ENCODE data around the gene RIC3.

RIC3 gene

DNA sequence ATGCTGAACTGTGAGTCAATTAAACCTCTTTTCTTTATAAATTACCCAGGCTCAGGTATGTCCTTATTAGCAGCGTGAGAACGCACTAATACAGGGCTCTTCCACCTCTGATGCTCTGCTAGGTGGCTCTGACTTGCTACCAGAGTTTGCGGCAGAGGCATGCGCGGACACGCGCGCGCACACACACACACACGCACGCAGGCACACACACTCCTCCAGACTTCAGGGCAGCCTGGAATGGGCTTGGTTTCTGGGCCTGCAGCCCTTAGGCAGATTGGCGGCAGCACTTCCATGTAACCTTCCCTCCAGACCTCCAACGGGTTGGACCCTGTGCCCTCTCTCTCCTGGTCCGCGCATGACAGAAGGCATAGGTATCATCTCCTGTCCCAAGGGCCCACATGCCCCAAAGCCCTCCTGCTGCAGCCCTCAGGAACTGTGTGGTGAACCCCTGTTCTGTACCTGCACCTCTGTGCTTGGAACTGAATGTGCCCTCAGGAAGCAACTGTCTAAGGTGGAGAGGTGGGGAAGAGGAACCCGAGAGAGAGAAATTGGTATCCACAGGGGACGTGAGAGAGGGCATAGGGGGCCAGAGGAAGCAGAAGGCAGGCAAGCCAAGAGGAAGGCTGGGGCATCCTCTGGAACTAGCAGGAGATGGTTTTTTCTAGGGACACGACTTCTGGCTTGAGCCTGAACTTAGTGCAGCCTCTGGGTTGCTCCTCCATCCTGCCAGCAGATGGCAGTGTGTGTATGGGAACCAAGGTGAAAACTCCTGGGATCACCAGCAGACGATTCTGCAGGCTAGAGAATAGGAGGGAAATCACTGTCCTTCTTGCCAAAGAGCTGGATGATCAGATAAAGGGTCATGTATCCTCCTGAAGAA is 23.4 kb upstream of the RIC3 start:
- in situ Hi-C loops (cut with MboI; ENCODE audit: low pct_unique_long_range_greater_than_20kb, low sequenced_read_pairs, unreplicated experiment): no loop called here
- peak; percentile 84 for DNase-seq (ENCODE audit: low spot score)
- TF ChIP-seq, protein P1, sequence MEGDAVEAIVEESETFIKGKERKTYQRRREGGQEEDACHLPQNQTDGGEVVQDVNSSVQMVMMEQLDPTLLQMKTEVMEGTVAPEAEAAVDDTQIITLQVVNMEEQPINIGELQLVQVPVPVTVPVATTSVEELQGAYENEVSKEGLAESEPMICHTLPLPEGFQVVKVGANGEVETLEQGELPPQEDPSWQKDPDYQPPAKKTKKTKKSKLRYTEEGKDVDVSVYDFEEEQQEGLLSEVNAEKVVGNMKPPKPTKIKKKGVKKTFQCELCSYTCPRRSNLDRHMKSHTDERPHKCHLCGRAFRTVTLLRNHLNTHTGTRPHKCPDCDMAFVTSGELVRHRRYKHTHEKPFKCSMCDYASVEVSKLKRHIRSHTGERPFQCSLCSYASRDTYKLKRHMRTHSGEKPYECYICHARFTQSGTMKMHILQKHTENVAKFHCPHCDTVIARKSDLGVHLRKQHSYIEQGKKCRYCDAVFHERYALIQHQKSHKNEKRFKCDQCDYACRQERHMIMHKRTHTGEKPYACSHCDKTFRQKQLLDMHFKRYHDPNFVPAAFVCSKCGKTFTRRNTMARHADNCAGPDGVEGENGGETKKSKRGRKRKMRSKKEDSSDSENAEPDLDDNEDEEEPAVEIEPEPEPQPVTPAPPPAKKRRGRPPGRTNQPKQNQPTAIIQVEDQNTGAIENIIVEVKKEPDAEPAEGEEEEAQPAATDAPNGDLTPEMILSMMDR (IDR thresholded peaks at IDR 0.05; ENCODE audit: extremely low read depth, insufficient read depth, missing control alignments): peak; percentile 89

DNA sequence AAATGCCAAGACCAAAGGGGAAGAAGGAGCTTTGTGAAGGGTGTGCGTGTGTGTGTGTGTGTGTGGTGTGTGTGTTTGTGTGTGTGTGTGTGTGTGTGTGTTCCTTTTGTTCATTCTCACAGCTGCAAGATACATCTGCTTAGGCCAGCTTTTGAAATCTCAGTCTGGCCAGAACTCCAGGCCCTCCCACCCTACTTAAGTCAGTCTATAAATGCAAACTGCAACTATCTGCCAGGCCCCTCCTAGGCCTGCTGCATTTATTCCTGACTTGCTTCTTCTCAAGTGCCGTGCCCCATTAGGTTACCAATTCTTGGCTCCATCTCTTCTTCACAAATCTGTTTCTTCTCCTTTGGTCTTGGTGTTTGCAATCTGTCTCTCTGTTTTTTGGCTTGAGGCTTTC is 21.6 kb upstream of the RIC3 start:
- in situ Hi-C loops (cut with MboI; ENCODE audit: low pct_unique_long_range_greater_than_20kb, low sequenced_read_pairs, unreplicated experiment): no loop called here
- TF ChIP-seq, protein P1 (IDR thresholded peaks at IDR 0.05; ENCODE audit: extremely low read depth, insufficient read depth, missing control alignments): no peak
- no peak for DNase-seq (ENCODE audit: low spot score)

DNA sequence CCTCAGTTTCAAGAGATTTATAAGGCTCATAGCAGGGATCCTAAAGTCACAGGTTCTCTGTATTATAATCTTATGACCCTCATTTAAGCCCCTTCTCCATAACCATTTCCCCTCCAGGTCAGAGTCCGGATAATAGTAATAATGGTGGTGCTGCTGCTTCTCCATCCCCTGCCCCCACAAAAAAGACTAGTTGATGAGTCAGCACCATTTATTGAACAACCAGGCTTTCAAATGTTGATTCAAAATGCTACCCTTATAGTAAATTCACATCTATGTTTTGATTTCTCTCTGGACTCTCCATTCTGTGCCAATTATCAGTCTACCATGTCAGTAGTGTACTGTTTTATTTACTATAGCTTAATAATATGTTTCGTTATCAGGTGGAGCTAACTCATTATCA is 17.6 kb upstream of the RIC3 start:
- DNase-seq (ENCODE audit: low spot score): no peak
- in situ Hi-C loops (cut with MboI; ENCODE audit: low pct_unique_long_range_greater_than_20kb, low sequenced_read_pairs, unreplicated experiment): no loop called here

DNA sequence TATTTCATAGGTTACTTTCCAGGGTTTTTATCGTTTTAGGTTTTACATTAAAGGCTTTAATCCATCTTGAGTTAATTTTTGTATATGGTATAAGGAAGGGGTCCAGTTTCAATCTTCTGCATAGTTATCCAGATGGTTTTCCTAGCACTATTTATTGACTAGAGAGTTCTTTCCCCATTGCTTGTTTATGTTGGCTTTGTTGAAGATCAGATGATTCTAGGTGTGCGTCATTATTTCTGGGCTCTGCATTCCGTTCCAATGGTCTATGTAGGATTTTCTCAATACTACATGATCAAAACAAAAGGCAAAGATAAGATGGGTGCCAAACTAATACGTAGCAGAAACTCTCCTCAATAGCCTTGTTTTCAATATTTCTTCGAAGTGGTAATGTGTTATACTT is 14.3 kb upstream of the RIC3 start:
- in situ Hi-C loops (cut with MboI; ENCODE audit: low pct_unique_long_range_greater_than_20kb, low sequenced_read_pairs, unreplicated experiment): no loop called here
- DNase-seq (ENCODE audit: low spot score): no peak
- TF ChIP-seq, protein P1 (IDR thresholded peaks at IDR 0.05; ENCODE audit: extremely low read depth, insufficient read depth, missing control alignments): no peak

More for the DNA sequence above, 17.6 kb upstream of the RIC3 start:
- TF ChIP-seq, protein P1 (IDR thresholded peaks at IDR 0.05; ENCODE audit: extremely low read depth, insufficient read depth, missing control alignments): no peak

DNA sequence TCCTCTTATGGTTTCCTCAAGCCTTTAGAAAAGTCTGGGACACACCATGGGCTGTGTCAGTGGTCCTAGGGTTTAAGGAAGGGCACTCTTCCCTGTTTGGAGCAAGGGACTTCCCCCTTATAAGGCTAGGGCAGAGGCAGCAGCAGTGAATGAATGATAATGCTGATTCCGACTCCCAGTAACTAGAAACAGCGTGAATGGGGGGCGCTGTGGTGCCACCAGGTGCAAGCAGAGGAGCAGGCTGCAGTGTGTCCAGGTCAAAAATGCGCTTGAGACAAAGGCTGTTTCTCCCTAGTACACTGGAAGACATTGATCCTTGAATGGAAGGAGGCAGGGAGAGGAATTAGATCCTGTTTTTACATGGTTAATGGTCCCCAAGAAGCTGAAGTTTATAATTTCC is 11.6 kb upstream of the RIC3 start:
- no peak for DNase-seq (ENCODE audit: low spot score)
- TF ChIP-seq, protein P1 (IDR thresholded peaks at IDR 0.05; ENCODE audit: extremely low read depth, insufficient read depth, missing control alignments): no peak
- in situ Hi-C loops (cut with MboI; ENCODE audit: low pct_unique_long_range_greater_than_20kb, low sequenced_read_pairs, unreplicated experiment): no loop called here

DNA sequence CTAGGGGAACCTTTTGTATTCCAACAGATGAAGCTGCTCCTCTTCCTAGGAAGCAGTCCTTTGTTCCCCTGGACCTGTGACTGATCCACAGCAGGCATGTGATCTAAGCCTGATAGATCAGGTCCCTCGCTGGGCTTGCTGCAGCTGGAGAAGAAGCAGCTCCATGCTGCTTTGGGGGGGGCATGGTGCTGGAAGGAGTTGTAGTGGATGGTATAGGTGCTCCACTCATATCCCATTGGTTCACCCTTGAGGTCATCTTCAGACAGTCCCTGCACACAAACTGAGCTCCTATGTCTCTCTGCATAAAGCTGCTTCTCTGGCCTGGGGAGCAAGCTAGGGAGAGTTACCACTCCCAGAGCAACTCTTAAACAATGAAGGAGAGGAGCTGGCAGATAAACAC is 9.5 kb upstream of the RIC3 start:
- TF ChIP-seq, protein P1 (IDR thresholded peaks at IDR 0.05; ENCODE audit: extremely low read depth, insufficient read depth, missing control alignments): no peak
- no peak for DNase-seq (ENCODE audit: low spot score)
- in situ Hi-C loops (cut with MboI; ENCODE audit: low pct_unique_long_range_greater_than_20kb, low sequenced_read_pairs, unreplicated experiment): no loop called here

Data from GM13977 (cell line).